GM18519 (cell line): ENCODE measurements around the gene PLEKHH2.

Source experiments
- ATAC-seq: cut with Tn5 transposase; IDR thresholded peaks from one replicate; pipeline ENCODE4 v1.9.1; 2021; ENCODE audit warnings: mild to moderate bottlenecking, moderate library complexity; ENCODE audit not compliant: unreplicated experiment, low FRiP score

PLEKHH2 gene

DNA sequence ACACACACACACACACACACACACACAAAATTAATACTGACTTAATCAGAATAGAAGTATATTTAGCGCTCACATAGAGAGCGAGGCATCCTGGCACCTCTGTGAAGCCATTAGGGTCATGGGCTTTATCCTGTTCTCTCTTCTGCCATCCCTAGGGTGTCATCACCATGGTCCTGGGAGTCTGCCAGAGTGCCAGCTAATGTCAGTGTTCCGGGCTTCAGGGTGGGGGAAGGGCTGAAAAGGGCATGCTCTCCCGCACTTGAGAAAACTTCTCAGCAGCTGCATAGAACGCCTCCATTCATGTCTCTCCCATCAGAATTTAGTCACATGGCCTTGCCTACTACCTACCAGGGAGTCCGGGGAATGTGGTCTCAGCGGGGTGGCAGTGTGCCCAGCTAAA is 117.1 kb downstream of the PLEKHH2 start:
- no peak for ATAC-seq

DNA sequence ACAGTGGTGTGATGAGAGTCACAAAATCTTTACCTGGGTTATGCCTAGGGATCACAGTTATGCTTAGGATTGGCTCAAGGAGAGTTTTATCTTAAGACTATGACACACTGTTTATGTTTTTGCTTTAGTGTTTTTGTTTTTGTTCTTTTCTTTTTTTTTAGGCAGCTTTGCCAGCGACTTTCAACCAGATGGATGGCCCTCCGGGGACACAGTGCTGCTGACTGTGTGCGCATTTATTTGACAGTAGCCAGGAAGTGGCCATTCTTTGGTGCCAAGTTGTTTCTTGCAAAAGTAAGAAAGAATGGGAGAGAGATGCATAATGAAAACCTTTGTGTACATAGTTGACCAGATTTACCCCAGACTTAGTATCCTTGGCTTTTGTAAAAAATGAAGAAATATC is 121.7 kb downstream of the PLEKHH2 start:
- ATAC-seq = no peak

DNA sequence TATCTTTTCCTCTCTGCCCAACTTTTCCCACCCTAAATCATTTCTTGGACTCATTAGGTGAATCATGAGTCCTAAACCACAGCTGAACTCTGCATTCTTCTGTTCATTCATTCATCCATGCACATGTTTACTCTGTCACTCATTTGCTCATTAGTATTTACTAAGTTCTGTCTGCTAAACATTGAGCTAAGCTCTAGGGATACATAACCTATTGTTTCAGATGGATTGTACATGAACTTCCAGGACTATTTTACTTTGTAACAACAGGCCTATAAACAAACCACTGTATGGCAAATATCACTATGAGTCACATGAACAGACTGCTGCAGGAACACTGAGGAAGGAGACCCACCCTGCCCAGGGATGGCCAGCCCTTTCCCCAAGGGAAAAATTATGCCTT is 122.1 kb downstream of the PLEKHH2 start:
- no peak for ATAC-seq

DNA sequence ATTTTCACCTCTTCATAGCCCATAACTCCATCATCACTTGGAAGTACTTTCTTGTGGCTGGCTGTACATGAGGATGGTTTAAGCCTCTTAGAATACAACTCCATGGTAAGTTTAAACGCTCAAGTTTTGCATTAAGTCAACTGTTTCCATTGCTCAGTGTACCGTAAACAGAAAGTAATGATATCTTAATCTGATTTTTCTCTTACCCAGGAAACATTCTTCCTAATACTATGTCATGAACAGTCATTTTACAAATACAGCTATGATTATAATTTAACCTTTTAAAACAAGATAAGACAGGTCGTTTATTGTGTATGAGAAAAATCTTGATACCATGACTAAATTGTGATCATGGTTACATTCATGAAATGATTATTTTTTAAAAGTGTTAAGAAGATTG is 125.2 kb downstream of the PLEKHH2 start:
- no peak for ATAC-seq

DNA sequence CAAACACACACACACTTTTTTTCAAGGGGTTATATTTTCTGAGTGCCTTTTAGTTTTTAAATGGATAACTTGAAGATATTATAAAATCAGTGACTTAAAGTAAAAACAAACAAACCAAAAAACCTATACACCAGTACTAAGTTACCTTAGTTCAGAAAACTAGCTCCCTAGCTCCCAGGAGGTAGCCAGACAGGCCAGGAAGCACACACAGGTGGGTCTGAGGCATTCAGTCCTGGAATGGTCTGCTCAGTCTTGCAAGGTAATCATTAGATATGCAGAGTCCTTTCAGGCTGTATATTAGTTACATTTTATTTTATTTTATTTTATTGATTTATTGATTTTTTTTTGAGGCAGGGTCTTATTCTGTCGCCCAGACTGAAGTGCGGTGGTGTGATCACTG is 126.0 kb downstream of the PLEKHH2 start:
- no peak for ATAC-seq

DNA sequence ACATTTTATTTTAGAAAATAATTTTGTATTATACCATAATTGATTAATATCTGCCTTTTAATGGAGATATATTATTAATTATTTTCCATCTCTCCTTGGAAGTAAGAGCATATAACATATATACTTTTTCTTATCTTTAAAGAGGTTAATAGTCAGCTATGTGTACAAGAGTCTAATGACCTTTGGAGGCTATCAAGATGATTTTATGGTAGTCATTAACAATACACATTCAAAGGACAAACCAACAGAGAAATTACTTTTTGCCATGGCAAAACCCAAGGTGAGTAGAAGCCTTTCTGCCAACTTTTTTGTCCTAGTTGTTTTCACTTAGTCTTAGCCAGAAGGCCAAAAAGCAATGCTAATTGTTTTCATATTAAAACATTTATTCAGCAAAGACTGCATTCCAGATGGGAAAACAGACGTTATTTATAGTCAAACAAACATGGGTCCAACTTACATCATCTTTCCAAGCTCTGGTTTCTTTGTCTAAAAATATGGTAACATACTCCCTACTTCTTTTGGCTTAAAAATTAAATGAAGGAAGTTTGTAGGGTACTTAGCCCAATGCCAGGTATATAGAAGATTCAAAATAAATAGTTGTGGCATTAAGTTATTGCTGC is 127.1 kb downstream of the PLEKHH2 start:
- no peak for ATAC-seq

DNA sequence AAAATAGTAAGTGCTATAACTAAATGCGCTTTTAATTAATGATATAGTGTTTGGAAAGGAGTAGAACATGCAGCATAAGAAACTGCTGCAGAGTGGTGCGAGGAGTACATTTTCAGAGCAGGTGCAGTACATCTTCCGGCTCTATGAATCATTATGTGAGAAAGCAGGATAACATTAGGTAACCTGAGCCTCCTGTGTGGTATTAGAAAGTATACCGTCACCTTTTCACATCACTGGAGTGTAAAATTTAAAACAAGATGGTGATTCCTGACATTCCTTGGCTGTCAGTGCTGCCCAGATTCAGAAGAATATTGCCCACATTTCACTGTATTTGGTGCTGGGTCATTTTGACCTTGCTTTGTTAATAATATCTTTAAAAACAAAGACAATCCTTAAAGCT is 128.9 kb downstream of the PLEKHH2 start:
- ATAC-seq = no peak

DNA sequence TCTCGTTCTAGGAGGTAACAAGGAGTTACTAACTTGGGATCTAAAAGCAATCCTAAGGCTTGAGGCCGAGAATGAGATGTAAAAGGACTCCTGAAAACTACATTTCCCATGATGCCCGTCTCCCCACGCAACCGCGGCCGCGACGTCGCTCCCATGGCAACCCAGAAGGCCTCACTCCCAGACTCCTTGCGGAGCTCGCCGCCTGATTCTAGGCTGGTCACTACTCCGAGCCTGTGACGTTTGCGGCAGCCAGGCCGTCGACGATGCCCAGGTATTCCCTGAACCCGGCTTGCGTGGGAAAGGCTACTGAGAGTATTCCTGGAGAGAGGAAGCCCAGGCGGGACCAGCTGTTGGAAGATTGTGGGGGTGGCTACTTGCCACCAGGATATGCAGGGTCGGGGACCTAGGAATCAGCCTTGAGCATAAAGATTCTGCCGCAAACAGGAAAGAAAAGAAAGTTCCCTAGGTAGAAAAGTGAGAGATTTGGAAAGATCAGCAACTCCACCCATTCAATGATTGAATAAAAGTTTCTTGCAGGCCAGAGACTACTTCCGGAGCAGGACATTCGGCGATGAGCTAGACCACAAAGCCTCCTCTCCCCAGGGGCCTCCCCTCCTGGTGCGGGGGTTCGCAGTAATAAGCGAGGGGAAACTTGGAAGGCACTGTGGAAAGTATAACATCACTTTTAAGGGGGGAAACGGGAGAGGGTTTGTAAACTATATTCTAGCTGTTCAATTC is 137.0 kb downstream of the PLEKHH2 start, which contains the start of gene DYNC2LI1:
DYNC2LI1 (plus strand) TSS at position 164 of the 738 bp plus-strand sequence; CDS start at position 264, 100 bp downstream.
- peak; percentile 92 for ATAC-seq

DNA sequence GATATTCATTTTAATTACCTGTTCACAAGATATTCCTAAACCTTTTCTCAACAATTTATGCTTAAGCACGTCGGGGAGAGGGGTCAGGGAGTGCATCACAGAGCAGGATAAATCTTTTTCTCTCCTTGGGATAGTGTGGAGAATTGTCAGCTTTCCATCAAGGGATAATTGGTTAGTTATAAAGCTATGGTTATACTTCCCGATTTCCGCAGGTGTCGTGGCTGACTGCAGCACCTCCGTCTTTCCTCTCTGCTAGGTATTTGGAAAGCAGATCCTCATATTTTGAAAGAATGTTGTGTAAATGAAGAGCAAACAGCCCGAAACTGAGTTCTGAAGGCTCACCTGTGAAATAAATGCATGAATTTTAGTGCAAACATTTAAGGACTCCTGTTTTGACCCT is 137.6 kb downstream of the PLEKHH2 start:
- no peak for ATAC-seq

DNA sequence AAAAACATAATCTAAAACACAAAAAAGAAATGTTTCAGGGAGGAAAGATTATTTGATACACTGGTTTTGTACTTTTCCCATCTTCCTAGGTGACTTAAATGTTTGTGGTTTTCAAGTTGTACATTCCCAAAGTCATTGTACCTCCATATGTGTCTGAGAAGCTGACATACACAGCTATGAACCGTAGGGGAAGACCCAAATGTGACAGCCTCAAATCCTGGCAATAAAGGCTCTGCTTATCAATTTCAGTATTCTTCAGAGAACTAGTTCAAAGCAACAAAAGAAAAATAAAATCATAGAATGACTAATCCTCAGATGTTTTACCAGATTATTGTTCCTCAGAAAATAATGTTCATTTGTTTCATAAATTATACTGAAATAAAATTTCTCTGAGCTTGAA is 139.3 kb downstream of the PLEKHH2 start:
- ATAC-seq = no peak

DNA sequence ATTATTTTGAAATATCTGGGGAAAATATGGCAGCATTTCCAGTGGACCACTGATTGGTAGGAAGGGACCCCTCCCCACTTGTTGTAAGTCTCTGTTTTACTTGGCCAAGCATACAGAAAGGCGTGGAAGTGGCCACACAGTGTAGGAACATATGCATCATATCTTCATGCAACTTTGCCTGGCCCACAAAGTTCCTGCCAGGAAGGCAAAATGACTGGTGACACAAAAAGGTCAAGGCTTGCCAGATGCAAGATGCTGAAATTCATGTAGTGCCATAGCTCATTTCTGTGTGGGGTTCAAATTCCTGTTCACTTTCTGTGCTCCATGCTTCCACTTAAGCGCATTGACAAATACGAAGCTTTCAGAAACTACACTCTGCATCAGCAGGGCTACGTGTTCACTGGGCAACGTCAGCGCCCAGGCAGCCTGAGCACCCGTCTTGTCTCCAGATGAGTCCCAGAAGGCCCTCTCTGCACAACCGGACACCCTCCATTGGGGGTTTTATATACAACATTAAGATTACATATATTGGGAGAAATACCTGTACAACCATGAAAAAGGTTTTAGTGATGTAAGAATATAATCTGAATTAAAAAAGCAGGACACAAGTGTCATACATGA is 140.4 kb downstream of the PLEKHH2 start:
- ATAC-seq = no peak

DNA sequence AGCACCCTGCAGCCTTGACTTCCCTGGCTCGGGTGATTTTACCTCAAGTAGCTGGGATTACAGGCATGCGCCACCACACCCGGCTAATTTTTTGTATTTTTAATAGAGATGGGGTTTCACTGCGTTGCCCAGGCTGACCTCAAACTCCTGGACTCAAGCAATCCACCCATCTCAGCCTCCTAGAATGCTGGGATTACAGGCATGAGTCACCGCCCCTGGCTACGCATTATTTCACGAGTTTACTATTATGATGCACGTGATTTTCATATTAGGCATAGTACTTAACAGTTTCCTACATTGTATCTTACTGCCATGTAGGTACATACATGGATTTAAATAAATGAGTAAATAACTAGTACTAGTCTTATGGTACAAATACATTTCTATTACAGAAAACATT is 141.2 kb downstream of the PLEKHH2 start:
- ATAC-seq = no peak

DNA sequence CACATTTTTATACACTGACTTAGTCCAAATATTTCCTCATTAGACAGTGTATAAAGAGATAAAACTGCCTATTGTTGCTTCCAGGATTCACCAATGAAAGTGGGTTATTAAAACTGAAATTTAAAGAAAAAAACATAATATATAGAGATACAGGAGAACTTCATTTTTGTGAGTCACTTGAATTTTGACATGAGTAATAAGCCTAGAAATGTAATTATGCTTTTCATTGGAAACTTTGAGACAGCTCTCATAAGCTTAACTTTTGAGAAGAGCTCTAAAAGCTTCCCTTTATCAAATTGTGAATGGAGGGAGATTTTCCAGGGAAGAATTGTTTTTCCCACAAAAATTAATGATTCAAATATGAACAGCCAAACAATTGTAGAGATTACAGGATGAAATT is 150.8 kb downstream of the PLEKHH2 start:
- ATAC-seq = no peak

DNA sequence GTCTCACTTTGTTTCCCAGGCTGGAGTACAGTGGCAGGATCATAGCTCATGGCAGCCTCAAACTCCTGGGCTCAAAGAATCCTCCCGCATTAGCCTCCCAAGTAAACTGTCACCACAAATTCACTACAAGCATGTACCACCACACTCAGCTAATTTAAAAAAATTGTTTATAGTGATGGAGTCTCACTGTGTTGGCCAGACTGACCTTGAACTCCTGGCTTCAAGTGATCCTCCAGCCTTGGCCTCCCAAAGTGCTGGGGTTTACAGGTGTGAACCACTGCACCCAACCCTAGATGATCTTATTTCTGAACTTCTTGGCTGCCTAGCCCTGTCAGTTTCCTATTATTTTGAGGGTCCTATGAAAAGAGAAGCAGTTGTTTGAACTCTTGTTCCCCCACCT is 151.6 kb downstream of the PLEKHH2 start:
- no peak for ATAC-seq

DNA sequence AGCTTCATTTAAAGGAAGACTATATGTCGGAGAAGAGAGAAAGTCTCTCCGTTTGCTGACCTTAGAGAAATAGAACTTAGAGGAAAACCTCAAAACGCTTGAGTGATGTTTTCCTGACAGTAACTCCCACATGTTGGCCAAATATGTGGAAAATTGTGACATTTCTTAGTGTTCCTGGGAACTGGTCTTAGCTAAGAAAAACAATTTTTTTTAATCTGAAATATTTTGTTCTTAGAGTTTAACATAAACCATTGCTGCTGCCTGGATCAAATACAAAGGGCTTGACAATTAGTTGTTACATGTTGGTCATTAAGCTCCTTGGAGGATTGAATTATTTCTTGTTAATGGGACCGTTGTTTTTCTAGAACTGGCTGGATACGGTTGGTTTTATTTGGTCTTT is 153.1 kb downstream of the PLEKHH2 start:
- no peak for ATAC-seq

DNA sequence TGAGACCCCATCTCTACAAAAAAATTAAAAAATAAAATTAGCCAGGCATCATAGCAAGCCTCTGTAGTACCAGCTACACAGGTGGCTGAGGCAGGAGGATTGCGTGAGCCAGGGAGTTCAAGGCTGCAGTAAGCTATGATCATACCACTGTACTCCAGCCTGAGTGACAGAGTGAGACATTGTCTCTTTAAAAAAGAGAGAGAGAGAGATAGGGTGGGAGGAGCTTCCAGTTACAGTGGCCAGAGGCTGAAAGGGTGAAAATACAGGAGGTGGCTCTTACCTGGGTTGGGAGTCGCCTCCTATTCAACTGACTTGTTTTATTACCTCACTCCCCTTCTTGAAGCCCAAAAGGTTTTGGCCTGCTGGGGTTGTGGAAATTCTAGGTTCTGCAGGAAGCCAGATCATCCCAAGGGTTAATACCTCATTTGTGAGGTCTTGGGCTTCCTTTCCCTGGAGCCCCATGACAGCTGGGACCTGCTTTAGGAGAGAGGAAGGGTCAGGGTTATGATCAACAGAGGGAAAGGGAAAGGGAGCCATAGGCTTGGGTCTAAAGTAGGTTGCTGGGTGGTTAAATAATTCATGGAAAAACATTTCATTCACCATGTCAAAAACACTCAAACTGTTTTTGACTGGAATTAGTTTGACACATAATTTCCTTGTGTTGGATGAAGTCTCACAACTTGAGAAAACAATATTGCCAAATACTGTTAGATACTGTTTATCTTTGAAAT is 154.1 kb downstream of the PLEKHH2 start:
- ATAC-seq = no peak

DNA sequence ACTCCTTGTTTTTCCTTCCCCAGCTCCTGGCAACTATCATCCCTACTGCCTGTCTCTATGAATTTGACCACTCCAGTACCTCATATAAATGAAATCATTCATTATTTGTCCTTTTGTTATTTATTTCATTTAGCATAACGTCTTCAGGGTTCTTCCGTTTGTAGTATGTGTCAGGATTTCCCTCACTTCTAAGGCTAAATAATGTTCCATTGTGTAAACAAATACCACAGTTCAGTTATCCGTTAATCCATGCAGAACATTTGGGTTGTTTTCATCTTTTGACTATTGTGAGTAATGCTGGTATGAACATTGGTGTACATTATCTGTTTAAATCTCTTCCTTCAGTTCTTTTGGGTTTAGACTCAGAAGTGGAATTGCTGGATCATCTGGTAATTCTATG is 155.6 kb downstream of the PLEKHH2 start:
- ATAC-seq = no peak

DNA sequence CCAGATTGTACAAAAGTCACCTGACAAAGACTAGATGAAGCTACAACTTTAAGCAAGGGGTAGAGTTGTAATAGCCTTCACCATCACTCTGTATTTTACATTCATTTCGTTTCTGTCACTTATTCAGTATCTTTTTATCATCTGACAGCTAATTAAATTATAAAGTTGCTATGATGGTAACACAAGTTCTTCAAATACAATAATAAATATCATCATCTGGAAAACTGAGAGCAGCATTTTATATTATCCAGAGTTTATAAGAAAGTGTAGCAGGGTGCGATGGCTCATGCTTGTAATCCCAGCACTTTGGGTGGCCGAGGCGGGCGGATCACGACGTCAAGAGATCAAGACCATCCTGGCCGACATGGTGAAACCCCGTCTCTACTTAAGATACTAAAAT is 157.9 kb downstream of the PLEKHH2 start:
- no peak for ATAC-seq

DNA sequence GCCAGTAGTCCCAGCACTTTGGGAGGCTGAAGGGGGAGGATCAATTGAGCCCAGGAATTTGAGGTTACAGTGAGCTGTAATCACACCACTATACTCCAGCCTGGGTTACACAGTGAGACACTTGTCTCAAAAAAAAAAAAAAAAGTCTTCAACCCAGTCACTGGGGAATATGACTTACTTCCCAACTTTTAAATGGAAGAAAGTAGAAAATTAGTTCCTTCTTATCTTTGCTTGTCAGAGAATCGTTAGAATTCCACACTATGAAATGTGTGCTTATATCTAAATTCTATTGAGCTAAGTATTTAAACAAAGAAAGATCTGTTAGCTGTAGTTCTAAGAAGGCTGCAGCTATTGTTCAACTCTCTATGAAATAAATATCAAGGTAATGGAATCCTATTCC is 159.1 kb downstream of the PLEKHH2 start:
- no peak for ATAC-seq

DNA sequence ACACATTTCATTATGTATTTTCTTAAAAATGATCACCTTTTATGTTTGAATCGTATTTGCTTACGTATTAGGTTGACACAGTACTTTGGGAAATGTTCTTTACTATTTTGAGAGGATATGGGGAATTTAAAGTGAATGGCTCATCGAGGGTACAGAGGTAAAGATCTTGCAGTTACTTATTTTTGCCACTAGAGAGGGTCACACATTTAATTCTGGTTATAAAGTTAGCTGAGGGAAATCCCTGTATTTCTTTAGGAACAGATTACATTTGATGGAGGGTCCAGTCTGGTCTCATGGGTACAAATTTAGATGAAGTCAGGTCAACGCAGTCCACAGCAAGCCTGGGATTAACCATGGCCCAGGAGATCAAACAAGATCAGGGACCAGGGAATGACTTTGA is 161.2 kb downstream of the PLEKHH2 start:
- ATAC-seq = no peak

DNA sequence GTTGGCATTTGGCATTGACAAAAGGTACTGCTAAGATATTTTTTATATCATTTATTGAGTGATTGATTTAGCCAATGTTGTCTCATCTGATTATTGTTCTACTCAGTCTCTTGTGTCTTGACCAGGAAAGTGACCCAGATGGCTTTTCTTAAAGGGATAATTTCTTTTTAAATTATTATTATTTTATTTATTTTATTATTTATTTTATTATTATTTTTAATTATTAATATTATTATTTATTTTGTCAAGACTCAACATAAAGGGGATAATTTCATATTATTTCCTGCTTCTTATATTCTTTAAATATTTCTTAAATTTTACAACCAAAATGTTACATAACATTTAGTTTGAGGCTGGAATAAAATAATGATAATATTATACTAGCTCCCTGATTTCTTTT is 163.8 kb downstream of the PLEKHH2 start:
- ATAC-seq = no peak
